ENCODE results near the gene TGFBR3.
"Not testable (repeated sequence)": the region's sequence is repeated elsewhere in the genome, so short reads cannot be mapped to it uniquely, and the experiment has no call there.

The TGFBR3 gene

GRCh38 chr1:91682882-91683597, 202.9 kb downstream of the TGFBR3 start:
- no peak for DNase-seq (ENCODE audit: low spot score)

- DNase-seq (ENCODE audit: low spot score) = no peak
These were observed 205.3 kb downstream of the TGFBR3 start for GRCh38 chr1:91680556-91681155.

GRCh38 chr1:91679446-91679845, 206.5 kb downstream of the TGFBR3 start:
- no peak for DNase-seq (ENCODE audit: low spot score)

GRCh38 chr1:91676030-91676429, 209.9 kb downstream of the TGFBR3 start:
- DNase-seq (ENCODE audit: low spot score) = no peak

GRCh38 chr1:91674107-91674506, 211.8 kb downstream of the TGFBR3 start:
- DNase-seq (ENCODE audit: low spot score) = no peak

GRCh38 chr1:91673613-91674012, 212.3 kb downstream of the TGFBR3 start:
- DNase-seq (ENCODE audit: low spot score) = no peak

GRCh38 chr1:91672601-91673161, 213.3 kb downstream of the TGFBR3 start:
- DNase-seq (ENCODE audit: low spot score) = no peak

- no peak for DNase-seq (ENCODE audit: low spot score)
These were observed 215.2 kb downstream of the TGFBR3 start for GRCh38 chr1:91670781-91671180.

GRCh38 chr1:91669584-91670350, 216.2 kb downstream of the TGFBR3 start:
- no peak for DNase-seq (ENCODE audit: low spot score)

- not testable (repeated sequence) for DNase-seq (ENCODE audit: low spot score)
These were observed 219.3 kb downstream of the TGFBR3 start for GRCh38 chr1:91666651-91667050.

GRCh38 chr1:91661121-91661520, 224.8 kb downstream of the TGFBR3 start:
- DNase-seq (ENCODE audit: low spot score) = no peak

GRCh38 chr1:91660708-91661107, 225.2 kb downstream of the TGFBR3 start:
- DNase-seq (ENCODE audit: low spot score) = no peak

GRCh38 chr1:91655912-91656449, 230.0 kb downstream of the TGFBR3 start:
- no peak for DNase-seq (ENCODE audit: low spot score)

- DNase-seq (ENCODE audit: low spot score) = no peak
These were observed 232.8 kb downstream of the TGFBR3 start for GRCh38 chr1:91653183-91653582.

- DNase-seq (ENCODE audit: low spot score) = no peak
These were observed 234.3 kb downstream of the TGFBR3 start for GRCh38 chr1:91651661-91652071.

- DNase-seq (ENCODE audit: low spot score) = no peak
These were observed 234.7 kb downstream of the TGFBR3 start for GRCh38 chr1:91651243-91651642.

- DNase-seq (ENCODE audit: low spot score) = no peak
These were observed 235.2 kb downstream of the TGFBR3 start for GRCh38 chr1:91650764-91651163.

GRCh38 chr1:91647061-91647460, 238.9 kb downstream of the TGFBR3 start:
- DNase-seq (ENCODE audit: low spot score) = no peak

GRCh38 chr1:91645031-91645430, 240.9 kb downstream of the TGFBR3 start:
- no peak for DNase-seq (ENCODE audit: low spot score)

GRCh38 chr1:91643431-91643830, 242.5 kb downstream of the TGFBR3 start:
- no peak for DNase-seq (ENCODE audit: low spot score)

GRCh38 chr1:91640877-91641526, 244.9 kb downstream of the TGFBR3 start:
- no peak for DNase-seq (ENCODE audit: low spot score)

- no peak for DNase-seq (ENCODE audit: low spot score)
These were observed 248.4 kb downstream of the TGFBR3 start for GRCh38 chr1:91637539-91637994.
